ENCODE data around the gene SPAG16.

Gene SPAG16

DNA sequence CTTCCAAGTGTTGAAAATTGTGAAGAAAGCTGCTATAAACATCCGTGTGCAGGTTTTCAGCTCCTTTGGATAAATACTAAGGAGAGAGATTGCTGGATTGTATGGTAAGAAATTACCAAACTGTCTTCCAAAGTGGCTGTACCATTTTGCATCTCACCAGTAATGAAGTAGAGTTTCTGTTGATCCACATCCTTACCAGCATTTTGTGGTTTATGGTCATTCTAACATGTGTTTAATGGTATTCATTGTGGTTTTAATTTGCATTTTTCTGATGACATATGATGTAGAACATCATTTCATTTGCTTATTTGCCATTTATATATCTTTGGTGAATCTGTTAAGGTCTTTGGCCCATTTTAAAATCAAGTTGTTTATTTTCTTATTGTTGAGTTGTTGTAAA, 260.7 kb downstream of the SPAG16 start:
- Mint-ChIP-seq H3K4me1 (no peaks in the 10 kb centered on the region), H3K4me3 (no peak overlapping the region), H3K9me3 (no peaks in the 10 kb centered on the region), H3K27me3 (no peaks in the 10 kb centered on the region), H3K36me3 (no peaks in the 10 kb centered on the region), H3K27ac (no peak overlapping the region)

DNA sequence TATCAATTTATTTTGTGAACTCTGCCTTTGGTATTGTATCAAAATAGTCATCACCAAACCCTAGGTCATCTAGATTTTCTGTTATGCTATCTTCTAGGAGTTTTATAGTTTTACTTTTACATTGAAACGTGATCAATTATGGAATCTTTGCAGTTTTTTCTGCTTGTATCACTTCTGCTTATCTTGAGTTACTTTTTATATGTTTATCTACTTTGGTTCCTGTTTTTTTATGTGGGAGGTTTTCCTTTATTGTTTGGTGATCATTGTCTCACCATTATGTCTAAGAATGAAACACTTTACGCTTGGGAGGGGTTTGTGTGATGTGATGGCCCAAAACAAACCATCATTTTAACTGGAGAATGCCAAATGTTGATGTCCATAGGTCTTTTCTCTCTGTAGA, 261.2 kb downstream of the SPAG16 start:
- Mint-ChIP-seq H3K36me3 (no peaks in the 10 kb centered on the region), H3K27ac (no peak overlapping the region), H3K4me3 (no peak overlapping the region), H3K27me3 (no peaks in the 10 kb centered on the region), H3K9me3 (no peaks in the 10 kb centered on the region), H3K4me1 (no peaks in the 10 kb centered on the region)

DNA sequence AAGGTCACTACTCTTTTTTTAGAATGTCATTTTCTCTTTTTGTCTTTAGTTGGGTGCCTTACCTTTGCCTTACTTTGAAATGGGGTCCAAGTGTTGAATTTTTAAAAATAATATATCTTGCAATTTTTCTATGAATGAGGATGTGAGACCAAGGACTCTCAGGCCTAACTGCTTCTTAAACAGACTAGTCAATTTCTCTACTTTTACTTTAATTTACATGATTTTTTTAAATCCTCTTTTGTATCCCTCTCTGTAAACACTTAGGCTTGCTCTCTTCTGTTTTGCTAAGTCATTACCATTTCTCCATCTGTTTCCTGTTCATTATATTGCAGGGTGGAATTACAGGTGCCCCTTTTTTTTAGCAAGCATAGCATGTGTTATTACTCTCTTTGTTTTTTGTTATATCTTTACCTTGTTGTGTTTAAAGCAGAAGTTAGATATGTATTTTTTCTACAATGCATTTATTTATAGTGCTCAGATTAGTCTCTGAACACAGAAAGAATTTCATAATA, 261.8 kb downstream of the SPAG16 start:
- Mint-ChIP-seq H3K4me3 (no peak overlapping the region), H3K9me3 (no peaks in the 10 kb centered on the region), H3K27me3 (no peaks in the 10 kb centered on the region), H3K36me3 (no peaks in the 10 kb centered on the region), H3K27ac (no peak overlapping the region), H3K4me1 (no peaks in the 10 kb centered on the region)

DNA sequence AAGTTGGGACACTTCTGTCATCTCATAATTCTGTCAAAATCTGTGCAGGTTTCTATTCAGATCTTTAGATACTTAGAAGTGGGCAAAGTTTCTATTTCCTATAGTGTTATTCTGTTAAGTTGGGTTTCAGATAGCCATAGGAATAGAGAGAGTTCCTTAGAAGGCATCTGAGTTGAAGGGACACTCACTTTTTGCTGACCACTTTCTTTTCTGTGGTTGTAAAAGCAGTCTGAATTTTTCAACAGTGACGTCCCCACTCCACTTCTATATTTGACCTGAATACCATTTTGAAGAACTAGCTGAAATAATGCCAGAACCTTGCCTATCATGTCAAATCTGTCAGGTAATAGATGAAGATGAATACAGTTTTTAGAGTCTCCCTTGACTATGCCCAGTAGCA, 267.3 kb downstream of the SPAG16 start:
- Mint-ChIP-seq H3K27ac (no peak overlapping the region), H3K9me3 (no peaks in the 10 kb centered on the region), H3K4me1 (no peaks in the 10 kb centered on the region), H3K4me3 (no peak overlapping the region), H3K27me3 (no peaks in the 10 kb centered on the region), H3K36me3 (no peaks in the 10 kb centered on the region)

DNA sequence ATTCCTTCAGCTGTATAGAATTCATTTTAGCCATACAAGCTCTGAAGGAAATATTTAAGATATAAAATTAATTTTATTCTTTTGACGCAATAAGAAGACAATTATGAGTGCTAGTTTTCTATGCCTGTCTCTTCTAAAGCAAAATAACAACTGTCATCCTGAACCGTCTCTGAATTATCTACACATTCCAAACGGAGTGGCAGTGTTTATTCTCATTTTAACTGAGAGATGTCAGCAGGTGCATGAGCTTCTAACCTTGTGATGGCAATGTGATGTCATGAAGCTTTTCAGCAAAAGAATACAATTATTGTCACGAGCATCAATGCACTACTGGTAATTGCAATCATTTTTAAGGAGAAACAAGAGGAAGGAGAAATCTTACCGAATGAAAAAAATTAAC, 274.8 kb downstream of the SPAG16 start:
- Mint-ChIP-seq H3K27me3 (no peaks in the 10 kb centered on the region), H3K36me3 (no peaks in the 10 kb centered on the region), H3K4me3 (no peak overlapping the region), H3K4me1 (no peaks in the 10 kb centered on the region), H3K27ac (no peak overlapping the region), H3K9me3 (no peaks in the 10 kb centered on the region)

DNA sequence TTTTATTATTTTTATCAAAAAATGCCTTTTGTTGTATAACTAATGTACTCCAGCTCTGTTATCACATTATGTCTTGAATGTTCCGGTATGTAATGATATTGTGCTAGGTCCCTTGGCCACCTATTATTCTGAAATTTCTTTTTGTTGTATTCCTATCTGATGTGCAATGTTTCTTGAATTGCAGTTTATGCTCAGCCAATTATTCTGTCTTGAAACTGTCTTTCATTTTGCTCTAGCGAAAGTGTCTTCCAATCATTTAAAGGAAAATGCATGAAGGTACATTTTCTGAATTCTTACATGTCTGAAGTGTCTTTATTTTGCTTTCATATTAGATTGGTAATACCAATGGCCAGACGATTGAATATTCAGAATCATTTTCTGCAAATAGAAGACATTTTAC, 277.5 kb downstream of the SPAG16 start:
- no peaks in the 10 kb centered on the region for H3K4me1 Mint-ChIP-seq
- H3K27ac Mint-ChIP-seq: no peak overlapping the region

DNA sequence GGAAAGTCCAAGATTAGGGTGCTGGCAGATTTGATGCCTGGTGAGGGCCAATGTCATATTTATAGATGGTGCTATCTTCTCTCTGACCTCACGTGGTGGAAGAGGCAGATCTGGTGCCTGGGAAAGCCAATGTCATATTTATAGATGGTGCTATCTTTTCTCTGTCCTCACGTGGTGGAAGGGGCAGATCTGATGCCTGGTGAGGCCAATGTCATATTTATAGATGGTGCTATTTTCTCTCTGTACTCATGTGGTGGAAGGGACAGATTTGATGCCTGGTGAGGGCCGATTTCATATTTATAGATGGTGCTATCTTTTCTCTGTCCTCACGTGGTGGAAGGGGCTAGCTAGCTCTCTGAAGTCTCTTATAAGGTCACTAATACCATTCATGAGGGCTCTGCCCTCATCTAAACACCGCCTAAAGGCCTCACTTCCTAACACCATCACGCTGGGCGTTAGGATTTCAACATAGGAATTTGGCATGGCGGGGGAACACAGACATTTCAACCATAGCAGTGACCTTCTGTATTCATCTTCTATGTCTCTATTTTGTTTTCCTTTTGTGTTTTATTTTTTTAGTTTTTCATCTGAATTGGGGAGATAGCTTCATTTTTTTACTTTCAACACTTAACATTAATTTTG, 278.4 kb downstream of the SPAG16 start:
- H3K27me3 Mint-ChIP-seq: no peaks in the 10 kb centered on the region
- H3K36me3 Mint-ChIP-seq: no peaks in the 10 kb centered on the region
- H3K4me1 Mint-ChIP-seq: no peaks in the 10 kb centered on the region
- H3K27ac Mint-ChIP-seq: no peak overlapping the region
- H3K4me3 Mint-ChIP-seq: no peak overlapping the region
- H3K9me3 Mint-ChIP-seq: peaks cover 6% of the 10 kb centered on the region

More for the DNA sequence above, 277.5 kb downstream of the SPAG16 start:
- H3K4me3 Mint-ChIP-seq: no peak overlapping the region
- H3K27me3 Mint-ChIP-seq: no peaks in the 10 kb centered on the region
- H3K36me3 Mint-ChIP-seq: no peaks in the 10 kb centered on the region
- H3K9me3 Mint-ChIP-seq: peaks cover 6% of the 10 kb centered on the region

DNA sequence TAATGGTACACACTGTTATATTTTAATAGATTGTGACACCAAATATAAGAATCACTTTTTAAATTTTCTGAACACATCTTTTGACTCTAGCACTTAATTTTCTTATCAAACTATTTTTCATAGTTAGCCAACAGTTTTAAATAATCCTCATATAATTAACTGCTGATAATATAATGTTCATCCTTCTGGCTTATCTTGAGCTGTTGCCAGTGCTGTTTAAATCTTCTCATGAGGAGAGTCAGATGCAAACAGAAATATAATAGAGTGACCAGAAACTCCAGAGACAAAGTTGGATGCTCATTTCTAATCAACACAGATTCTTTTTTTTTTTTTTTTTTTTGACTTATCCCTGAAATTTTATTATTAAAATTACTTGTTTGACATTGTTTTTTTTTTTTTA, 282.6 kb downstream of the SPAG16 start:
- Mint-ChIP-seq H3K27ac (no peak overlapping the region), H3K9me3 (peaks cover 6% of the 10 kb centered on the region), H3K4me1 (no peaks in the 10 kb centered on the region), H3K36me3 (no peaks in the 10 kb centered on the region), H3K4me3 (no peak overlapping the region), H3K27me3 (no peaks in the 10 kb centered on the region)

DNA sequence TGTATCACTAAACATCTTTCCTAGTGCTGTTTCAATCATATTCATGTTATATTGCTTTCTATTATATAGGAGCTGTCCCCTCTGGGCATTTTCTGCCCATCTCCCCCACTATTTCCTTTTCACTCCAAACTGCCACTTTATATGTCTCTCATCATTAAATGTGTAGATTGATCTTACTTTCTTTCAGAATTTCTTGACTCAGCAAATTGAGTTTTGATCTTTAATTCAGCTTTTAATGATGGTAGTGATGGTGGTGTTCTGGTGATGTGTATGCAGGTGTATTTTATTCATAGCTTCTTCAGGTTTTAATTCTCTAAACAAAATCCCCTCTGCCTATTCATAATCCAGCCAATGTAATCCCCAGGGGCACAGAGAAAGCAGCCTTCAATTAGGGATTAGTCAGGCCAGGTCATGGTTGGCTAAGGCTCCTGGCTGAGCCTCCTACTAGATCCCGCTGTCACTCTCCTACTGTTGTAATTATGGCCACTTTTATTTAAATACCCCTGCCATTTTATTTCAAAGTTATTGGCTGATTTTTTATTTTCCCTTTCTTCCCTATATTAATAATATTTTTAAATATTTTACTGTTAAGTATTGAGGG, 325.4 kb downstream of the SPAG16 start:
- Mint-ChIP-seq H3K36me3 (no peaks in the 10 kb centered on the region), H3K4me3 (no peak overlapping the region), H3K4me1 (no peaks in the 10 kb centered on the region), H3K27ac (no peak overlapping the region), H3K9me3 (no peaks in the 10 kb centered on the region), H3K27me3 (no peaks in the 10 kb centered on the region)

DNA sequence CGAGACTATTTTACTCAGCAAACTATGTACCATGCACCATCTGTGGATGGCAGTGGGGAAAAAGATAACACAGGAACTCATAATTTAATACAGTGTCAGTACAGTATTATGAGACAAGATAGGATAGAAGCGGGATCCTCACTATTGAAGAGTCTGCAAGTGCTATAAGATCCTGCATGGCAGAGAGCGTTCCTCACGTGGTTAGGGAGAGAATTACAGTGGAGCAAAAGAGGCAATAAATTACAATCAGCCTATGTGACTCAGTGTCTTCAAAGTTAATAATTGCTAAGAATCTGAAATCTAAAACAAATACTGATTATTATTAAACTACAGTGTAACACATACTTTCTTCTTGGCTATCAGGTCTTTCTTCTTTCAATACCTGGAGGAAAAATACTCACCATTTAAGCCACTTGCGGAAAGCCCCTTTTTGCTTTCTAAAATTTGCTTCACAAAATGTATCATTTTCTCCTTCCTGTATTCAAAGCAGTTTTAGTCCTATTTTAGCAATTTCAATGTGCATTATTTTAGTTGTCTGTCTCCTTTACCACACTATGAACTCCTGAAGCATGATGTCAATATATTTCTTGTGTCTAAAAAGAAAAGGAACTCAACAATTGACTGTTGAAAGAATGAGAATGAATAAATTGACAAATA, 342.9 kb downstream of the SPAG16 start:
- Mint-ChIP-seq H3K4me3 (no peak overlapping the region), H3K9me3 (peaks cover under 1% of the 10 kb centered on the region), H3K27me3 (no peaks in the 10 kb centered on the region), H3K27ac (no peak overlapping the region), H3K4me1 (no peaks in the 10 kb centered on the region), H3K36me3 (no peaks in the 10 kb centered on the region)

DNA sequence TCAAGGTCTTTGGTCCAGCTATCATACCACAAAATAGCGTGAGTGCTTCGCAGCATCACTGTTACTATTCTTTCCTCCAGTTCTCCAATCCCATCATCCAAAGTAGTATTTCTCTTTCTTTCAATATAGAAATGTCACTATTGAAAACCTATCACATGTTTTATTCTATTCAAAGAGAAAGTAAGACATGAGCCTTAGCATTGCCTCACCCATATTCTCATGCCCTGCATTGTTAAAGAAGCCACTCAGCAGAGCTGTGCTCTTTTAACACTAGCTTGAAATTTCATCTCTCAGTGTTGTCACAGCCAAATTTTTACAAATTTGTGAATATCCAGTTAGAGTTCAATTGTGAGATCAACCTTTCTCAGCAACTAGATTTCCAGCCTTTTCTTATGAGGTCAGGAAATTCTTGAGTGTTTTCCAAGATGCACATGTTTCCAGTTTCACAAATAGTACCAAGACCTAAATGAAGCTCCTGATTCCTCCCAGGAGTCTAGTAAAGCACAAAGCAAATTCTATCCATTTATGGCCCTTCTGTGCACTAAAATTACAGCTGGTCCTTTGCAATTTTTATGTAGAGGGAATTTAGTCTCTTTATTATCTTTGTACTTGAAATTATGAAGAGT, 343.7 kb downstream of the SPAG16 start:
- Mint-ChIP-seq H3K4me3 (no peak overlapping the region), H3K4me1 (no peaks in the 10 kb centered on the region), H3K9me3 (peaks cover 8% of the 10 kb centered on the region), H3K36me3 (no peaks in the 10 kb centered on the region), H3K27me3 (no peaks in the 10 kb centered on the region), H3K27ac (no peak overlapping the region)

DNA sequence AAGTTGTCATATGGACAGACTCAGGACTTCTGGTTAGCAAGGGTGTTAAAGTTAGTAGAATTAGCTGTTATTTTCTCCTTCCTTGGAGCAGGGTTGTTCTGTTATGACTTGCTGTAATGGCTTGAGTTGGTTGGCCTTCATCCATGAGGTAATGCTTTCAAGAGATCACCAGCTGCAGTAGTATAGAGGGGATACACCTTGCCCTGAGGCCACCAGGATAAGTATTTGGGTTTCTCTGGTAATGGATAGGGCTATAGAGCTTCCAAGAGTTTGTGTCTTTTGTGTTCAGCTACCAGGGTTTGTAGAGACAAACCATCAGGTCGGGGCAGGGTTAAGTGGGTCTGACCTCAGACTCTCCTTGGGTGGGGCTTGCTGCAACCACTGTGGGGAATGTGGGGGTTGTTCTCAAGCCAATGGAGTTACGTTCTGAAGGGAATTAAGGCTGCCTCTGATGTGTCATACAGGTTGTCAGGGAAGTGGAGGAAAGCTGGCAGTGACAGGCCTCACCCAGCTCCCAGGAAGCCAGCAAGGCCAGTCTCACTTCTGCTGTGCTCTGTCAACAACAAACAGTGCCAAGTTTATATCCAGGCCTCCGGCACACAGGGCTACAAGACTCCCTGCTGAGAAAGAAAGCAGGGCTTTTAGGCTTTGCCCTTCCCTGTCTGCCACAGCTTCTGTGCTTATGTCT, 356.6 kb downstream of the SPAG16 start:
- no peaks in the 10 kb centered on the region for H3K27me3 Mint-ChIP-seq

DNA sequence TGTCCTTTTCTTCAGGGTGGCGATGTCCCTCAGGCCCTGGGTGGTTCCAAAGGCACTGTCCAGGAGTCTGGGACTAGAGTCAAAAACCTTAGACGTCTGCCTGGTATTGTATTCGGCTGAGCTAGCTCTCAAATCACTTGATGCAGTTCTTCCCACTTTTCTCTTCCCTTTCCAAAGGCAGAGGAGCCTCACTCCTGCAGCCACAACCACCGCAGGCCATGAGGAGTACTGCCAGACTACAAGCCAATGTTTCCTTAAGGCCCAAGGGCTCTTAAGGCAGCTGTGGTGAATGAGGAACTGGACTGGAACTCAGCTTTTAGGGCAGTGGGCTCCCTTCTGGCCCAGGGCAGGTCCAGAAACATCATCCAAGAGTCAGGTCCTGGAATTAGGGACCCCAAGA, 360.7 kb downstream of the SPAG16 start:
- Mint-ChIP-seq H3K27me3 (no peaks in the 10 kb centered on the region), H3K9me3 (no peaks in the 10 kb centered on the region), H3K27ac (no peak overlapping the region), H3K4me1 (no peaks in the 10 kb centered on the region), H3K36me3 (no peaks in the 10 kb centered on the region), H3K4me3 (no peak overlapping the region)

More for the DNA sequence above, 356.6 kb downstream of the SPAG16 start:
- Mint-ChIP-seq H3K4me3 (no peak overlapping the region), H3K9me3 (peaks cover 13% of the 10 kb centered on the region), H3K27ac (no peak overlapping the region), H3K36me3 (no peaks in the 10 kb centered on the region), H3K4me1 (no peaks in the 10 kb centered on the region)

DNA sequence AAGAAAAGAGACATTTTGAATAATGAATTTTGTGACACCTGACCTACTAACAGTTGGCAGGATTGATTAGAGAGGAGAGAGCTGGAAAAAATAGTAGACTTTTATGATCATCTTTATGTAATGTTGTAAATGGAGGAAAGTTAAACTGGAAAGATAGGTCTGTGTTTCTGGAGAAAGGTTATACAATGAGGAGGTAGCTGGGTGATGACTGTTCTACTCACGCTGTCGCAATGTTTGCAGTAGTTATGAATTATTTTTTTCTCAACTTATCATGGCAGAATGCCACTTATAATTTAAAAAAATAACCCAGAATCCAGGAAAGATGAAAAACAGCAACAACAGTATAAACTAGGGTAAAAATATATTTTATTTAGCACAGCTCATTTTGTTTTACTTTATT, 364.9 kb downstream of the SPAG16 start:
- no peaks in the 10 kb centered on the region for H3K9me3 Mint-ChIP-seq
- H3K36me3 Mint-ChIP-seq: no peaks in the 10 kb centered on the region
- H3K27me3 Mint-ChIP-seq: no peaks in the 10 kb centered on the region
- no peaks in the 10 kb centered on the region for H3K4me1 Mint-ChIP-seq
- no peak overlapping the region for H3K27ac Mint-ChIP-seq
- H3K4me3 Mint-ChIP-seq: no peak overlapping the region

DNA sequence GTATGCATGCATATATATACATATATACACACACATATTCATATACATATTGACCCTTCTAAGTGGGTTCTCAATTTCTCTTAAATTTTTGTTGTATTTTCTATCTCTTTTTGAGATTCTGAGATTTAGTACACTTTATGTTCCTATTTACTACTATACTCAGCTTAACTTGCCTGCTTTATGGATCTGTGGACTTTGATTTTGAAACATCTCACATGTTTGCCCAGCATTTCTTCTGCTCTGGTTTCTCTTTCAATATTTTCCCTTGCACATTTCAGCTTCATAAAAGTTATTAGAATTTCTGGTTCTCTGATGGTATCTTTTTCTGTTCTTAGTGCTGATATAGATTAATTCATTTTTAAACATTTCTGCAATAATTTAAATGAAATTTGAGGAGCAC, 380.6 kb downstream of the SPAG16 start:
- Mint-ChIP-seq H3K36me3 (no peaks in the 10 kb centered on the region), H3K9me3 (no peaks in the 10 kb centered on the region), H3K27me3 (no peaks in the 10 kb centered on the region), H3K27ac (no peak overlapping the region), H3K4me1 (no peaks in the 10 kb centered on the region), H3K4me3 (no peak overlapping the region)
